HG02763 (cell line): ENCODE results near the gene ZC3H18.

ENCODE experiments used
- ATAC-seq: cut with Tn5 transposase; IDR thresholded peaks from one replicate; pipeline ENCODE4 v1.9.1; 2021; ENCODE audit warnings: mild to moderate bottlenecking, moderate library complexity; ENCODE audit not compliant: unreplicated experiment

The ZC3H18 gene

GRCh38 chr16:88671806-88672205 lies 101.6 kb downstream of the ZC3H18 start:
- ATAC-seq = no peak

GRCh38 chr16:88672776-88673175 lies 102.6 kb downstream of the ZC3H18 start:
- ATAC-seq = no peak

- no peak for ATAC-seq
These were observed 103.6 kb downstream of the ZC3H18 start for GRCh38 chr16:88673716-88674379.

GRCh38 chr16:88676502-88677242 lies 106.5 kb downstream of the ZC3H18 start:
- ATAC-seq = no peak

GRCh38 chr16:88677721-88678120 lies 107.5 kb downstream of the ZC3H18 start:
- ATAC-seq = no peak

GRCh38 chr16:88678224-88678979 lies 108.2 kb downstream of the ZC3H18 start:
- no peak for ATAC-seq

GRCh38 chr16:88680554-88681083 lies 110.4 kb downstream of the ZC3H18 start:
- no peak for ATAC-seq

GRCh38 chr16:88681084-88681680 lies 111.0 kb downstream of the ZC3H18 start:
- ATAC-seq = no peak
